BJ (cell line): ENCODE measurements around the gene TAF4. TPM values are rescaled to one million over a fixed set of nuclear protein-coding genes. Genes with fewer than 3 reads are reported as not detected.

ENCODE experiments used
- CTCF ChIA-PET: fragments of 350-600 bp; formaldehyde crosslinking; extraction: SDS; loops from one replicate; lab custom pipeline; 2021; ENCODE audit warnings: antibody characterized with exemption, inconsistent platforms; lab: Yijun Ruan, JAX
- POLR2A ChIA-PET: fragments of 300-600 bp; sonication (Branson Sonifier 250); formaldehyde crosslinking; extraction: SDS; loops from one replicate; lab custom pipeline; 2021; ENCODE audit warnings: antibody characterized with exemption; lab: Charles Lee
- DNase-seq: peaks from one replicate; pipeline ENCODE4 v3.0.0-alpha.2; 2011; ENCODE audit warnings: low read depth
- H3K27me3 ChIP-seq: 2 replicates; pipeline ENCODE4 v1.6.0; 2011; ENCODE audit warnings: low read length; ENCODE audit not compliant: control insufficient read depth, insufficient read depth
- H3K36me3 ChIP-seq: 2 replicates; pipeline ENCODE4 v1.5.1; 2011; ENCODE audit warnings: low read length; ENCODE audit not compliant: control insufficient read depth, insufficient read depth
- H3K4me3 ChIP-seq: 2 replicates; pipeline ENCODE4 v1.5.1; 2011; ENCODE audit warnings: low read depth, mild to moderate bottlenecking, control low read depth, low read length
- polyA plus RNA-seq: library from polyadenylated mRNA; depleted of rRNA; stranded (reverse); fragments of >200 nt; gene quantifications from 2 replicates; pipeline ENCODE4 v1.2.3, GENCODE V29; 2011
- TF ChIP-seq, protein P1 (sequence below): IDR thresholded peaks from 2 replicates; pipeline ENCODE4 v1.5.1; 2011; ENCODE audit warnings: low read depth, mild to moderate bottlenecking, control low read depth, inconsistent platforms, low read length, moderate library complexity; ENCODE audit not compliant: insufficient read depth

The TAF4 gene
- polyA plus RNA-seq, 1 experiment = 1.2 TPM

DNA sequence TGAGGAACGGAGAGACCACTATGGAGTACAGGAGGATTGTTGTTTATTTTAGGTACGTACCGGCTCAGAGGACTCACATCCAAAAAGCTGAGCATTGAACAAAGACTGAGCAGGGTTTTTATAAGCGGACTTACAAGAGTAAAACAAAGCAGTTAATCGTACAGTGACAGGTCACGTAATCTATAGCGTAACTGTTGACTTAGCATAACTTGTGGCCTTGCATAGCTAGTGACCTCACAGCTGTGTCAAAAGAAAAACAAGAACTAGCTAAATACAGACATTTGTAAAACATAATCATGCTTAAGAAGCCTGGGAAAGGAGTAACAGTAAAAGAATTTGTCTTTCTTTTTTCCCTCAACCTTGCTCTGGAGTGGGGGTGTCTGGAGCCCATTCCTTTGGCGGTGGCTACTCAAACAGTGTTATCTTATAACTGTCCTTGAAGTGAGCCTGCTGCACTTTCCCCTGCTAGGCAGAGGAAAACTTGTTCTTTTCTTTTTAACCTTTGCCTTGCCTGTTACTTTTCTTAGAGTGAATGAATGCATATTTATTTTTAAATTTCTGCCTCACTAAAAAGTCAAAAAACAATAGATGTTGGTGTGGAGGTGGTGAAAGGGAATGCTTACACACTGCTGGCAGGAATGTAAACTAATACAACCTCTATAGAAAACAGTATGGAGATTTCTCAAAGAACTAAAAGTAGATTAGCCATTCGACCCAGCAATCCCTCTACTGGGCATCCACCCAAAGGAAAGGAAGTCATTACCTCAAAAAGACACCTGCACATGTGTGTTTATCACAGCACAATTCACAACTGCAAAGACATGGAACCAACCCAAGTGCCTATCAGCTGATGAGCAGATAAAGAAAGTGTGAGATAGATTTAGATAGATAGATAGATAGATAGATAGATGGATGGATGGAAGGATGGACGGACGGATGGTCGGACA, 109.0 kb downstream of the TAF4 start:
- CTCF ChIA-PET = no interaction called here
- TF ChIP-seq, protein P1, sequence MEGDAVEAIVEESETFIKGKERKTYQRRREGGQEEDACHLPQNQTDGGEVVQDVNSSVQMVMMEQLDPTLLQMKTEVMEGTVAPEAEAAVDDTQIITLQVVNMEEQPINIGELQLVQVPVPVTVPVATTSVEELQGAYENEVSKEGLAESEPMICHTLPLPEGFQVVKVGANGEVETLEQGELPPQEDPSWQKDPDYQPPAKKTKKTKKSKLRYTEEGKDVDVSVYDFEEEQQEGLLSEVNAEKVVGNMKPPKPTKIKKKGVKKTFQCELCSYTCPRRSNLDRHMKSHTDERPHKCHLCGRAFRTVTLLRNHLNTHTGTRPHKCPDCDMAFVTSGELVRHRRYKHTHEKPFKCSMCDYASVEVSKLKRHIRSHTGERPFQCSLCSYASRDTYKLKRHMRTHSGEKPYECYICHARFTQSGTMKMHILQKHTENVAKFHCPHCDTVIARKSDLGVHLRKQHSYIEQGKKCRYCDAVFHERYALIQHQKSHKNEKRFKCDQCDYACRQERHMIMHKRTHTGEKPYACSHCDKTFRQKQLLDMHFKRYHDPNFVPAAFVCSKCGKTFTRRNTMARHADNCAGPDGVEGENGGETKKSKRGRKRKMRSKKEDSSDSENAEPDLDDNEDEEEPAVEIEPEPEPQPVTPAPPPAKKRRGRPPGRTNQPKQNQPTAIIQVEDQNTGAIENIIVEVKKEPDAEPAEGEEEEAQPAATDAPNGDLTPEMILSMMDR = no peak
- DNase-seq = no peak
- peaks cover 2% of the 10 kb centered on the region; the same call in 1 of the 2 replicates for H3K27me3 ChIP-seq
- H3K36me3 ChIP-seq = no peaks in the 10 kb centered on the region
- POLR2A ChIA-PET = no interaction called here
- H3K4me3 ChIP-seq = no peak overlapping the region

DNA sequence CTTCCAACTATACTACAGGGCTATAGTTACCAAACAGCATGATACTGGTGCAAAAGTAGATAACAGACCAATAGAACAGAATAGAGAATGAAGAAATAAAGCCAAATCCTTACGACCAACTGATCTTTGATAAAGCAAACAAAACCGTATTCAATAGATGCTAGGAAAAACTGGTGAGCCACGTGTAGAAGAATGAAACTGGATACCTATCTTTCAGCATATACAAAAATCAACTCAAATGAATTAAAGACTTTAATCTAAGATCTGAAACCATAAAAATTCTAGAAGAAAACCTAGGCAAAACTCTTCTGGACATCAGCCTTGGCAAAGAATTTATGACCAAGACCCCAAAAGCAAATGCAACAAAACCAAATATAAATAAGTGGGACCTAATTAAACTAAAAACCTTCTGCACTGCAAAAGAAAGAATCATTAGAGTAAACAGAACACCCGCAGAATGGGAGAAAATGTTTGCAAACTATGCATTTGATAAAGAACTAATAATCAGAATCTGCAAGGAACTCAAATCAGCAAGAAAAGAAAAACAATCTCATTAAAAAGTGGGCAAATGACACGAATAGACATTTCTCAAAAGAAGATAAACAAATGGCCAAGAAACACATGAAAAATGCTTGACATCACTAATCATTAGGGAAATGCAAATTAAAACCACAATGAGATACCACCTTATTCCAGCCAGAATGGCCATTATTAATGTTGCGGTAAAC, 109.8 kb downstream of the TAF4 start:
- DNase-seq = no peak
- CTCF ChIA-PET = no interaction called here

DNA sequence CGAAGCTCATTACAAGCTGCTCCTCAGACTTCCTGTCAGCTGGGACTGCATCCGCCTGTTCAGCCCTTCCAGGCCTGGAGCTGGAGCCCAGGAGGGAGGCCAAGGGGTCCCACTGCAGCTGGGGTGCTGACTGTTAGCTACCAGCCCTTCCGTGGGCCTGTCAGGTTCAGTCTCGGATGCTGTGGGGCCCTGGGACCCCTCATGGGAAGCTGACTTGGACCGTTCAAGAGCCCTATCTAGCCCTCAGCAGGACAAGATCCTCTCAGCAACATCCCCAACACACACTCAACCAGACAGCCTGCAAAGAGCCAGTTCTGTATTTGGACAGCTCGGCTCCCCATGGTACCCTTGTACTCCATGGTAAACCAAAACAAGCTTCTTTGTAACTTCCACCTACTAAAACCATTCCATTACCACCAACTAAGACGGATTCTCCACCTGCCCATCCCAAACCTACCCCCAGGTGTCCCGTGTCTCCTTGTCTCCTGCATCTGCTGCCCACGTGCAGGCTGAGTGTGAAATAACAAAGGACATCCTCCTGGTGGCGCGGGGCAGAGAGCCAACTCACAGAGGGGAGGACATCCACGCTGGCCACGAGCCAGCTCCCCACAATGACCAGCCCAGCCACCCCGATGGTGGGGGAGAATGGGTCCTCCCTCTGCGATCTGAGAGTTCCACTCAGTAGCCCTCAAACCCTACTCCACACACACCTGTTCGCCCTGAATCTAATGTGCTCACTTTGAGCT, 111.2 kb downstream of the TAF4 start:
- ChIA-PET POLR2A (no interaction called here), CTCF (no interaction called here)
- TF ChIP-seq, protein P1 = no peak
- no peaks in the 10 kb centered on the region for H3K36me3 ChIP-seq
- peaks cover 2% of the 10 kb centered on the region; the same call in 1 of the 2 replicates for H3K27me3 ChIP-seq
- no peak for DNase-seq
- no peak overlapping the region for H3K4me3 ChIP-seq

More for the DNA sequence above, 109.8 kb downstream of the TAF4 start:
- no peak overlapping the region for H3K4me3 ChIP-seq
- TF ChIP-seq, protein P1 = no peak
- no peaks in the 10 kb centered on the region for H3K36me3 ChIP-seq
- H3K27me3 ChIP-seq = peaks cover 2% of the 10 kb centered on the region; the same call in 1 of the 2 replicates
- POLR2A ChIA-PET = no interaction called here

DNA sequence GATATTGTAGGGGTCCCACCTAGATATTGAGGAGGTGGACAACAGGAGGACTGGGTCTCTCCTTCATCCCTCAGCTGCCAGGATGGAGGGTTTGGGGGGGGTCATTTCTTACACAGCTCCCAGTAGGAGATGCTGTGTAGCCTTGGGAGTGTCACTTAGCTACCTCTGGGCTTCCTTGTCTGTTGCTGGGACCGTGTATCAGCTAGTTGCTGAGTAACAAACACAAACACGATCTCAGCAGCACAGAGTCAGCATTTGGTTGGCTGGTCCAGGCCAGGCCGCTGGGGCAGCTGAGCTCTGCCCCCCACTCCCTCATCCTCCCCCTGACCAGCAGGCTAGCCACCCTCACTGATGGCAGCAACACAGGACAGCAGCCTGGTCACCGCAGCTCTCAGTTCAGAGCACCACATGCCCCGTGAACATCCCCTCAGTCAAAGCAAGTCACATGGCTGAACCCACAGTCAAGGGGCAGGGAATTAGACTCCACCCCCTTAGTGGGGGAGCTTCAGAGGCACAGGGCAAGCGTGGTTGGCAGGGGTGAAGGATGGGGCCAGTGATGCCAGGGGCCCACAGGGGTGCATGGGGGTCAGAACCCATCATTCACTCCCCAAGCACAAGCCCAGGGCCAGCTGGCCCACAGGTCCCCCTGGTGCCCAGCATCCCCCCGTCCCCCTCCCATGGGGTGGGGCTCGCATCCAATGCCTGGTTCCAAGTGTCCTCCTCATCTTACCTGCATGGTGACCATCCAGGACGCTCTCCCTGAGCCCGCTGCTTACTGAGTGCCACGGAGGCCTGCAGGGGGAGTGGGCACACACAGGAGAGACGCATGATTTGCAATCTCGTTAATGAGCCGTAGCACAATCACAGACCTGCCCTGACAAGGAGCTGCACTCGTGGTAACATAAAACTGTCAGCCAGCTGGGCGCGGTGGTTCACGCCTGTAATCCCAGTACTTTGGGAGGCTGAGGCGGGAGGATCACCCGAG, 112.4 kb downstream of the TAF4 start:
- Histone ChIP-seq H3K27me3 (peaks cover 2% of the 10 kb centered on the region; the same call in 1 of the 2 replicates), H3K4me3 (no peak overlapping the region), H3K36me3 (no peaks in the 10 kb centered on the region)
- CTCF ChIA-PET = interaction anchor here (0.6 kb wide), 1 partner anchor 54 kb away, joined by 3 read pairs; no protein-coding TSS in a partner anchor
- DNase-seq = no peak
- TF ChIP-seq, protein P1 = no peak
- POLR2A ChIA-PET = no interaction called here
